NOMO-1 treated with dmso at 0.1 percent for 144 hours (cell line): ENCODE data around the gene MAST1.
"Not testable (repeated sequence)": the region's sequence is repeated elsewhere in the genome, so short reads cannot be mapped to it uniquely, and the experiment has no call there.

Source experiments
- DNase-seq: peaks from one replicate; lab custom pipeline; 2025; ENCODE audit not compliant: unreplicated experiment; lab: John Stamatoyannopoulos, UW

Gene MAST1

DNA sequence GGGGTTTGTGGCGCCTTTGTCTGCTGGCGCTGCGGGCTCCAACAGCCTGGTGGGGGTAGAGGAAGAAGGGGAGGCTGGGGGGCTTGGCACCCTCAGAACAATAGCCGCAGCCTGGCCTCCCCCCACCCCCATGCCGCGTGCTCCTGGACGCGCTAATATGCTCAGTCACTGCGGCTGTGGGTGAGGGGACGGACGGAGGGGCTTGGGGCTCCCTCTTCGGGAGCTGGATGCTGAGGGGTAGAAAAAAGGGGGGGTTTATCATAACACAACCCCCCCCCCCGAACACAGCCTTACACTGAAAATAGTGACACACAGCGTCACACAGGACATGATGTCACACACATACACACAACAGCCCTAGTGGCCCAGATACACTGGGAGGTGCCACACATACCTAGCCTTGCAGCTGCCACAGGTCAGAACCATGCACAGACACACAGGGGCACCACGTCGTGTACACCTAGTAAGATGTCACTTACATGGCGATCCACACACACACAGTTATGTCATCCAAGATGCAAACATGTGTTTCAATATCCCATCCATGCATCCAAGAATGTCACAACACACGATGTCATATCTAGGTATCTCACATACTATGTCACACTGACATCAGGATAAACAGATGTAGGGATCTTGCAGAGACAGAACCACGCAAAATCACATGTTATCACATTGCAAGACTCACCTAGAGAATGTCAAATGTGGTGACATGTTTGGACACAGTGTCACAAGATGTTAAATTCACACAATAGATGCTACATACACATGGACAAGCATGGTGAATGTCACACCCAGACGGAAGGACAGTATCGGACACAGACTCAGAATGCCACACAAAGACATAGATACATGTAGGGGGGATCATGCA is 806 bp downstream of the MAST1 start:
- DNase-seq: no peak

DNA sequence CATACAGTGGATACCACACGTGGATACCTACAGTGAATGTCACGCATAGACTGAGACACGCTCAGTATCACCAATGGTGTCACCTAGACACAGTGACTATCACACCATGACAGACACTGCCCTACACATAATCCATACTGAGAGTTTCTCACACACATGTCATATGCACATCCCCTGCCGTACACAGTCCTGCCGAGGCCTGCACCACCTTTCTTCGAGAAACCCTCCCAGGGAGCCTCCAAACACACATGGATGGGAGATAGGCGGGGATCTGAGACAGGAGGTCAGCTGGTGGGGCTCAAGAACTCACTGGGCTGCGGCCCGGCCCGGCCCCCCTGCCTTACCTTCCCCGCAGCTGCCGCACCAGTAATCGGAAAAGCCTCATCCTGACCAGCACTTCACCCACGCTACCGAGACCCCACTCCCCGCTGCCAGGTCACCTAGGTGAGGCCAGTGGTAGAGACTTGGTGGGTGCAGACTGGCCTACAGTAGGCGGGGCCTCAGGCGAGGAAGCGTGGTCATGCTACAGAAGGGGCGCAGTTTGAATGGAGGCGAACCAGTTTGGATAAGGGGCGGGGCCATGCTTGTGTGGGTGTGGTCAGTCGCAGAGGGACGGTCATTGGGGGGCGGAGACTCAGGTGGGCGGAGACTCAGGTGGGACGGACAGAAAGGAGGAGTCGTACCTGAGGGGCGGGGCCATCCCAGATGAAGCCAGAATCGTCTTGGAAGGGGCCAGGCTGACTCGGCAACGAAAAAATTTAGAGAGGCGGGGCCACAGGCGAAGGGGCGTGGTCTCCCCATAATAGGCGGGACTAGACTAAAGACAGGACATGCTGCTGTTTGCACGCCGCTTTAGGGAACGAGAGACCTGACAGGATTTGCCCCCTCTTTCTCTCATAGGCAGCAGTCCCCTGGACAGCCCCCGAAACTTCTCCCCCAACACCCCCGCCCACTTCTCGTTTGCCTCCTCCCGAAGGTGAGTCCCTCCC is 2.1 kb downstream of the MAST1 start:
- DNase-seq: no peak

DNA sequence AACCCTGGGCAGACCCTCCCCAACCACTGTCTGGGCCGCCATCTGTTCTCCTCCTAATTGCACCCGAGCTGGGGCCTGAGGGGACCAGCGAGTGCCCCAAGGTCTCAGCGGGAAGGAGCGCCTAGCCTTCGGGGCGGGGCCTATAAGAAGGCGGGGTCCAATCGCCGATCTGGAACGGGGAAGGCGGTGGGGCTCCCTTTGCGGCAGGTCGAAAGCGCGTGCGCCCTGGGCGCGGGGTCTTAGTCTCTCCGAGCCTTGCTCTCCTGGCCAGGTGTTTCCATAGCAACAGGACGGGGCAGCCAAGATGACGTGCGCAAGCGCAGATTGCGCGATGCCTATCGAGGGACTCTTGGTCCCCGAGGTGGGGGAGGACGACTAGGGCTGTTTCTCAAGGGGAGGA is 2.8 kb downstream of the MAST1 start:
- DNase-seq: no peak

DNA sequence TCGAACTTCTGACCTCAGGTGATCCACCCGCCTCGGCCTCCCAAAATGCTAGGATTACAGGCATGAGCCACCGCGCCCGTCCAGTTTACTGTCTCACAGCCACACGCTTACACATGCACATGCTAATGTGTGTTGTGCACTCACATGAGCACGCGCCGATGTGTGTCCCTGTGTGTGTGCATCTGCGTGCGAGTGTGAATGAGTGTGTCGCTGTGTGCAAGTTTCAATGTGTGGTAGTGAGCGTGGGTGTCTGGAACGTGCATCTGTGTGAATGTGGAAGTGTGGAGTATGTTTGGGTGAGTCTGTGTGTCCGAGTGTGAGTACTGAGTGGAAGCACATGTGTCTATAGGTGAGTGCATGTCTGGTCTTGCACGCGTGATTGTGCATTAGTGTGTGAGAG is 4.2 kb downstream of the MAST1 start:
- no peak for DNase-seq

GRCh38 chr19:12843328-12843727 is 5.0 kb downstream of the MAST1 start:
- DNase-seq: no peak

DNA sequence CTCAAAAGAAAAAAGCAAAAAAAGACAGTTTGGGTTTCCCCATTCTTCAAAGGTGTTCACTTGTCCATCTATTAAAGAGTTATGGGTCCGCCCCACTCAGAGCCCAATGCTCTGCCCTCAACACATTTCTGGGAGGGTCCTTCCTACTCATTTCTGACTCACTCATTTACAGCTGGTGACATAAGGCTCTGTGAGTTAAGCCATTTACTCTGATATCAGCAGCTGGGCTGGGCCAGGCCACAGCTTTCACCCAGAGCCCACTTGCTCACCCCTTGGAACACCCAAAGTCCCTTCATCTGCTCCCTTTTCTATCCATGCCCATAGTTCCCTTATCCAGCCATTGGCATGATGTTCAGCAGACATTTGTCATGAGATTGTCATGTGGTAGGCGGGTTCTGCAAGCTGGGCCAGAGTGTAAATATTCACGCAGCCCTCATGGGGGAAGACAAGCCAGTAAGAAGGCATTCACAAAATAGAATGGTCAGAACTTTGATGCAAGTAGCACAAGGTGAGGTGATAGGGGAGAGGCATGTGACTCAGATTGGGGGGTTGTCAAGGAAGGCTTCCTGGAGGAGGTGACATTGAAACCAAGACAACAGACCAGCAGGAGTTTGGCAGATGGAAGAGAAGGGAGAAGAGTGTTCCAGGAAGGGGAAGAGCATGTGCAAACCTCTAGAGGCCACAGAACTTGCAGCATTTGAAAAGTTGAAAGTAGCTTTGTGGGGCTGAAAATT is 5.9 kb downstream of the MAST1 start:
- DNase-seq: no peak

- DNase-seq: not testable (repeated sequence)
Measured at GRCh38 chr19:12846613-12847012, 8.3 kb downstream of the MAST1 start.

GRCh38 chr19:12847159-12848139 is 9.1 kb downstream of the MAST1 start:
- DNase-seq: peak; percentile 75

GRCh38 chr19:12856653-12857052 is 18.3 kb downstream of the MAST1 start:
- no peak for DNase-seq

DNA sequence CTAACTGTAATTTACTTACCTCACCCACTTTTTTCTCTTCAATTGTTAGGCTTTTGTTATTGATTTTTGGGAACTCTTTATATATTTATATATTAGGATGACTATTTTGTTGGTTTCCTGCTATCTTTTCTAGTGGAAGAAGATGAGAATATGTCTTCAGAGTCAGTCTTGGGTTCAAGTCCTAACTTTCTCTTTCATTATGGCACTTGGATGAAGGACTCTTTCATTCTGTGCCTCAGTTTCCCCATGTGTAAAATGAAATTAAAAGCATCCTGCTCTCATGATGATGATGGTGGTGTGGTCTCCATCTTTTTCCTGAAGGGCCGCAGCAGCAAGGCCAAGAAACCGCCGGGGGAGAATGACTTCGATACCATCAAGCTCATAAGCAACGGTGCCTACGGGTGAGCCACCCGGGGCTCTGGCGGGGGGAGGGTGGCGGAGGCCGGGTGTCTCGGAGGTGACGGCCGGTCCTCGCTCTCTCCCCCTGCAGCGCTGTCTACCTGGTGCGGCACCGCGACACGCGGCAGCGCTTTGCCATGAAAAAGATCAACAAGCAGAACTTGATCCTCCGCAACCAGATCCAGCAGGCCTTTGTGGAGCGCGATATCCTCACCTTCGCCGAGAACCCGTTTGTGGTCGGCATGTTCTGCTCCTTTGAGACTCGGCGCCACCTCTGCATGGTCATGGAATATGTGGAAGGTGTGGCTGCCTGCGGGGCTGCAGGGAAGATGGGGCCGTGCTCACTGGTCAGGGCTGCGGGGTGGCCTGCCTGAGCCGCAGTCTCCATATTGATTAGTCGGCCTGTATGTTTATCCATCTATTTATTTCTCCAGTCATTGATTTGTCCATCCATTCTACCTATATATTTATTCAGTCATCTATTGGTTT is 20.0 kb downstream of the MAST1 start:
- no peak for DNase-seq

- no peak for DNase-seq
Measured at GRCh38 chr19:12859546-12859945, 21.2 kb downstream of the MAST1 start.

GRCh38 chr19:12864143-12864542 is 25.8 kb downstream of the MAST1 start:
- DNase-seq: no peak

- no peak for DNase-seq
Measured at GRCh38 chr19:12864721-12865715, 26.7 kb downstream of the MAST1 start.

GRCh38 chr19:12865746-12866415 is 27.6 kb downstream of the MAST1 start:
- DNase-seq: no peak

GRCh38 chr19:12866416-12867119 is 28.3 kb downstream of the MAST1 start:
- no peak for DNase-seq
